H9 (cell line): ENCODE data around the gene TMEM182. TPM values are rescaled to one million over a fixed set of nuclear protein-coding genes. Genes with fewer than 3 reads are reported as not detected.

Experiments
- DNase-seq: peaks from one replicate; pipeline ENCODE4 v3.0.0-alpha.2; 2017
- H2AFZ ChIP-seq: one replicate; pipeline ENCODE4 v1.6.1; 2013; ENCODE audit warnings: mild to moderate bottlenecking, low read length, control low read depth, moderate library complexity
- H2AK5ac ChIP-seq: 2 replicates; pipeline ENCODE4 v1.6.1; 2013; ENCODE audit warnings: low read length, control low read depth, mixed read lengths; ENCODE audit not compliant: insufficient read length
- H2BK120ac ChIP-seq: one replicate; pipeline ENCODE4 v1.6.1; 2013; ENCODE audit warnings: low read depth, mild to moderate bottlenecking, low read length, control low read depth, inconsistent platforms; ENCODE audit not compliant: poor library complexity, severe bottlenecking
- H2BK12ac ChIP-seq: 2 replicates; pipeline ENCODE4 v1.6.1; 2013; ENCODE audit warnings: low read length, control low read depth, mixed read lengths, low read depth; ENCODE audit not compliant: insufficient read length
- H2BK15ac ChIP-seq: 2 replicates; pipeline ENCODE4 v1.6.1; 2013; ENCODE audit warnings: low read depth, low read length, control low read depth
- H2BK20ac ChIP-seq: one replicate; pipeline ENCODE4 v1.6.1; 2013; ENCODE audit warnings: low read depth, mild to moderate bottlenecking, low read length, control low read depth, inconsistent platforms; ENCODE audit not compliant: poor library complexity, severe bottlenecking
- H2BK5ac ChIP-seq: 2 replicates; pipeline ENCODE4 v1.6.1; 2013; ENCODE audit warnings: low read length, control low read depth, mixed read lengths; ENCODE audit not compliant: insufficient read length
- H3K14ac ChIP-seq: 2 replicates; pipeline ENCODE4 v1.6.1; 2013; ENCODE audit warnings: low read length, control low read depth; ENCODE audit not compliant: insufficient read depth
- H3K18ac ChIP-seq: 2 replicates; pipeline ENCODE4 v1.6.1; 2013; ENCODE audit warnings: low read depth, mild to moderate bottlenecking, mixed read lengths, low read length, control low read depth; ENCODE audit not compliant: insufficient read length
- H3K23ac ChIP-seq: 2 replicates; pipeline ENCODE4 v1.6.1; 2013; ENCODE audit warnings: low read length, control low read depth, mixed read lengths, low read depth; ENCODE audit not compliant: insufficient read length
- H3K23me2 ChIP-seq: 2 replicates; pipeline ENCODE4 v1.6.1; 2013; ENCODE audit warnings: low read depth, mild to moderate bottlenecking, mixed read lengths, low read length, control low read depth; ENCODE audit not compliant: insufficient read length, poor library complexity, severe bottlenecking
- H3K27ac ChIP-seq: 2 replicates; pipeline ENCODE4 v1.5.1; 2013; ENCODE audit warnings: low read length, control low read depth, mixed read lengths, low read depth; ENCODE audit not compliant: insufficient read length
- H3K27me3 ChIP-seq: 2 replicates; pipeline ENCODE4 v1.6.1; 2013; ENCODE audit warnings: low read length, control low read depth, inconsistent platforms; ENCODE audit not compliant: insufficient read depth
- H3K4ac ChIP-seq: 2 replicates; pipeline ENCODE4 v1.6.1; 2013; ENCODE audit warnings: low read depth, mild to moderate bottlenecking, control low read depth, inconsistent platforms, low read length, moderate library complexity
- H3K4me1 ChIP-seq: 2 replicates; pipeline ENCODE4 v1.6.1; 2013; ENCODE audit warnings: low read length, control low read depth, inconsistent platforms; ENCODE audit not compliant: insufficient read depth
- H3K4me2 ChIP-seq: 2 replicates; pipeline ENCODE4 v1.6.1; 2013; ENCODE audit warnings: low read length, control low read depth, mixed read lengths; ENCODE audit not compliant: insufficient read length, insufficient read depth
- H3K56ac ChIP-seq: 2 replicates; pipeline ENCODE4 v1.6.1; 2013; ENCODE audit warnings: low read depth, mild to moderate bottlenecking, mixed read lengths, low read length, control low read depth; ENCODE audit not compliant: insufficient read length
- H3K79me1 ChIP-seq: 2 replicates; pipeline ENCODE4 v1.6.1; 2013; ENCODE audit warnings: low read depth, mild to moderate bottlenecking, moderate library complexity, low read length, control low read depth, inconsistent platforms; ENCODE audit not compliant: insufficient read depth, poor library complexity, severe bottlenecking
- H3K79me2 ChIP-seq: 2 replicates; pipeline ENCODE4 v1.6.1; 2013; ENCODE audit warnings: low read length, control low read depth, inconsistent platforms; ENCODE audit not compliant: insufficient read depth
- H3K9ac ChIP-seq: 2 replicates; pipeline ENCODE4 v1.6.1; 2013; ENCODE audit warnings: low read length, control low read depth, mixed read lengths; ENCODE audit not compliant: insufficient read length; ENCODE audit errors: extremely low read depth
- H3K9me3 ChIP-seq: one replicate; pipeline ENCODE4 v1.6.1; 2013; ENCODE audit warnings: low read depth, low read length, inconsistent platforms; ENCODE audit not compliant: control insufficient read depth
- H3T11ph ChIP-seq: one replicate; pipeline ENCODE4 v1.6.1; 2013; ENCODE audit warnings: mild to moderate bottlenecking, low read length, control low read depth, inconsistent platforms
- H4K20me1 ChIP-seq: one replicate; pipeline ENCODE4 v1.6.1; 2013; ENCODE audit not compliant: control insufficient read depth, insufficient read length, insufficient read depth
- H4K5ac ChIP-seq: 2 replicates; pipeline ENCODE4 v1.6.1; 2013; ENCODE audit warnings: low read depth, mild to moderate bottlenecking, mixed read lengths, low read length, control low read depth; ENCODE audit not compliant: insufficient read length
- H4K8ac ChIP-seq: replicated peaks from 2 replicates; pipeline ENCODE4 v1.6.1; 2013; ENCODE audit warnings: low read length, control low read depth, mixed read lengths, low read depth; ENCODE audit not compliant: insufficient read length
- H4K91ac ChIP-seq: 2 replicates; pipeline ENCODE4 v1.6.1; 2013; ENCODE audit warnings: low read depth, mild to moderate bottlenecking, moderate library complexity, mixed read lengths, low read length, control low read depth; ENCODE audit not compliant: insufficient read length
- H3K27ac Mint-ChIP-seq, 3 experiments: 2 replicates in 2 of 3; 3 replicates in 1 of 3; pipeline ENCODE4 v1.8.0; 2020 to 2021; ENCODE audit warnings: mixed read lengths in 3 of 3, mild to moderate bottlenecking in 1 of 3, moderate library complexity in 1 of 3
- H3K27me3 Mint-ChIP-seq: 2 replicates; pipeline ENCODE4 v1.8.0; 2021; ENCODE audit warnings: low read depth, mild to moderate bottlenecking, moderate library complexity, mixed read lengths
- H3K36me3 Mint-ChIP-seq, 3 experiments: 2 replicates in 2 of 3; 3 replicates in 1 of 3; pipeline ENCODE4 v1.8.0; 2020 to 2021; ENCODE audit warnings: low read depth in 3 of 3, mixed read lengths in 3 of 3; ENCODE audit not compliant: insufficient read depth in 1 of 3
- H3K4me1 Mint-ChIP-seq, 2 experiments: 2 replicates each; pipeline ENCODE4 v1.8.0; 2020; ENCODE audit warnings: mixed read lengths in 2 of 2
- H3K4me3 Mint-ChIP-seq, 2 experiments: 2 replicates in 1 of 2; 3 replicates in 1 of 2; pipeline ENCODE4 v1.8.0; 2020 to 2021; ENCODE audit warnings: mild to moderate bottlenecking in 2 of 2, mixed read lengths in 2 of 2, moderate library complexity in 1 of 2
- H3K9me3 Mint-ChIP-seq, 2 experiments: 2 replicates in 1 of 2; 3 replicates in 1 of 2; pipeline ENCODE4 v1.8.0; 2020; ENCODE audit warnings: mild to moderate bottlenecking in 2 of 2, mixed read lengths in 2 of 2, moderate library complexity in 1 of 2
- WGBS: extraction: QIAGEN DNeasy Blood & Tissue Kit; methylation state at CpG from one replicate; pipeline ENCODE4 v1.1.7; 2013; ENCODE audit warnings: missing lambda C conversion rate, low lambda C conversion rate, mixed read lengths; ENCODE audit not compliant: insufficient read length; ENCODE audit errors: extremely low coverage; 5-methylcytosine and 5-hydroxymethylcytosine counted together
- total RNA-seq: library from RNA; stranded (reverse); gene quantifications from 2 replicates; pipeline ENCODE4 v1.2.1, GENCODE V29; 2021
- TF ChIP-seq, protein P1 (sequence below): fragments of 200-600 bp; sonication (generic); conservative IDR thresholded peaks from 3 replicates; pipeline ENCODE4 v1.8.0; 2021; ENCODE audit warnings: antibody characterized with exemption, mild to moderate bottlenecking

The TMEM182 gene
- total RNA-seq, 1 experiment from 2014 or later = 3.6 TPM

DNA sequence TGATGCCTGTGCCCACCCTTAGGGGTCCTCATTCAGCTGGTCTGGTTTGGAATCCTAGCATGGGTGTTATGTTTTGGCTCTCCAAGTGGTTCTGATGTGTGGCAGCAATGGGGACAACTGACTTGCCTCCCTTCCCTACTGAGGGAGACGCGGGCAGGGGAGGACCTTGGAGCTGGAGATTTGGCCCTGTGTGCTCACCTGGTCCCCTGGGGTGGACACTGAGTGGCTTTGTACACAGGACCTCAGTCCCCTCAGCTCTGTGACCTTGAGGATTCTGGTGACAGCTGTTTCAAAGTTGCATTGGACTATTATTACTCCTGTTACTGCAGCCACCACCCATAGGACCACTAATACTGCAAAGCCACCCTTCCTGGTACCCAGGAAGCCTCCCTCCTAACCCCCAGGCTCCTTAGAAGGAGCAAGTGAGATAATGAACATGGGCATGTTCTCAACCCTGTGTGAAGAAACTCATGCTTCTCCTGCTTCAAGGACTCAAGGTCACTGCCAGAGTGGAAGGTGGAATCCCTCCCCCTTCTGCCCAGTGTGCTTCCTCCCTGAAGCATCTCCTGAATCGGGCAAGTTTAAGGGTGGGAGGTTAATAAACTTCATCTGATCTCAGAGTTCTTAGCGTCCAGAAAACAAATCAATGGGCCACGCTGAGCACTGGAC, 26.5 kb downstream of the TMEM182 start:
- H2AFZ ChIP-seq = no peak overlapping the region
- no peak overlapping the region for H3K18ac ChIP-seq
- no peak overlapping the region for H3K27ac ChIP-seq
- no peak for DNase-seq
- no peak overlapping the region for H3K4ac ChIP-seq
- no peak overlapping the region for H3K14ac ChIP-seq
- peaks cover 1% of the 10 kb centered on the region; the same call in 1 of the 2 replicates for H3K4me1 ChIP-seq
- Mint-ChIP-seq H3K4me3 (no peak overlapping the region), H3K4me1 (peaks cover 27 to 31% of the 10 kb centered on the region in 2 experiments), H3K27ac (peak overlapping the region in 1 of 3 experiments; percentile 63; a peak in 1 of 7 replicates), H3K27me3 (no peaks in the 10 kb centered on the region), H3K9me3 (no peaks in the 10 kb centered on the region), H3K36me3 (peaks cover 0 to 4% (median 3%) of the 10 kb centered on the region in 3 experiments; a peak in 4 of 7 replicates)
- no peak overlapping the region for H4K5ac ChIP-seq
- no peaks in the 10 kb centered on the region for H3K27me3 ChIP-seq
- H2BK20ac ChIP-seq = no peak overlapping the region
- no peak overlapping the region for H3K56ac ChIP-seq
- no peak overlapping the region for H2BK5ac ChIP-seq
- no peak overlapping the region for H3T11ph ChIP-seq
- no peak overlapping the region for H2BK15ac ChIP-seq
- no peak overlapping the region for H3K9ac ChIP-seq
- TF ChIP-seq, protein P1, sequence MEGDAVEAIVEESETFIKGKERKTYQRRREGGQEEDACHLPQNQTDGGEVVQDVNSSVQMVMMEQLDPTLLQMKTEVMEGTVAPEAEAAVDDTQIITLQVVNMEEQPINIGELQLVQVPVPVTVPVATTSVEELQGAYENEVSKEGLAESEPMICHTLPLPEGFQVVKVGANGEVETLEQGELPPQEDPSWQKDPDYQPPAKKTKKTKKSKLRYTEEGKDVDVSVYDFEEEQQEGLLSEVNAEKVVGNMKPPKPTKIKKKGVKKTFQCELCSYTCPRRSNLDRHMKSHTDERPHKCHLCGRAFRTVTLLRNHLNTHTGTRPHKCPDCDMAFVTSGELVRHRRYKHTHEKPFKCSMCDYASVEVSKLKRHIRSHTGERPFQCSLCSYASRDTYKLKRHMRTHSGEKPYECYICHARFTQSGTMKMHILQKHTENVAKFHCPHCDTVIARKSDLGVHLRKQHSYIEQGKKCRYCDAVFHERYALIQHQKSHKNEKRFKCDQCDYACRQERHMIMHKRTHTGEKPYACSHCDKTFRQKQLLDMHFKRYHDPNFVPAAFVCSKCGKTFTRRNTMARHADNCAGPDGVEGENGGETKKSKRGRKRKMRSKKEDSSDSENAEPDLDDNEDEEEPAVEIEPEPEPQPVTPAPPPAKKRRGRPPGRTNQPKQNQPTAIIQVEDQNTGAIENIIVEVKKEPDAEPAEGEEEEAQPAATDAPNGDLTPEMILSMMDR = no peak
- H2AK5ac ChIP-seq = no peak overlapping the region
- H3K4me2 ChIP-seq = no peak overlapping the region
- H3K23me2 ChIP-seq = no peaks in the 10 kb centered on the region
- H3K79me1 ChIP-seq = no peaks in the 10 kb centered on the region
- H3K23ac ChIP-seq = no peak overlapping the region
- H3K9me3 ChIP-seq = no peaks in the 10 kb centered on the region
- WGBS = no CpG with 5 or more reads among the region's 5 CpGs
- H2BK12ac ChIP-seq = no peak overlapping the region
- H3K79me2 ChIP-seq = no peaks in the 10 kb centered on the region
- H4K8ac ChIP-seq = no peak overlapping the region
- H2BK120ac ChIP-seq = no peak overlapping the region
- H4K20me1 ChIP-seq = no peaks in the 10 kb centered on the region
- no peak overlapping the region for H4K91ac ChIP-seq
